ENCODE data around the gene IMPA2.

DNA sequence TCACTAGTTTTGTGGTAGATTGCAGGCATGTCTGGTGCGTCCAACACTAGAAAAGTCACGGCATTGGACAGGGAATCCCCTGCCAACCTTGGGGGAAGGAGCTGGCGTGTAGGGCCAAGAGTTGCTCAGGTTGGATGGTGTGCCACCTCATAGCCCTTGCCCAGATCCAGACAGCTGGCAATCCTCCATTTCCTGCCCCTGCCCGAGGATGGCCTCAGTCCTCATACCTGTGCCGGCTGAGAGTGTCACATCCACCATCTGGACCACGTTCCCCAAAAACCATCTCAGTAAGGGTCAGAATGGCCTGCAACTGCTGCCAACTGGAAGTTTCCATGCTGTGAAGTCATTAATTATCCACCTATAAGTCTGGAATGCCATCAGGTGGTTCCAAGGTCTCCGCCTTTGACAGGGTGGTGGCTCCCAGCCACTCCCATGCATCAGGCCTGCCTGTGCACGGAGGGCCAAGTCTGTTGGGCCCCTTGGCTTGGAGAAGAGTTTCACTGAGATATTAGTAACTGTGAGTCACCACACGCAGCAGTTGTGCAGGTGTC lies 55.0 kb downstream of the IMPA2 start:
- TF ChIP-seq, protein P1, sequence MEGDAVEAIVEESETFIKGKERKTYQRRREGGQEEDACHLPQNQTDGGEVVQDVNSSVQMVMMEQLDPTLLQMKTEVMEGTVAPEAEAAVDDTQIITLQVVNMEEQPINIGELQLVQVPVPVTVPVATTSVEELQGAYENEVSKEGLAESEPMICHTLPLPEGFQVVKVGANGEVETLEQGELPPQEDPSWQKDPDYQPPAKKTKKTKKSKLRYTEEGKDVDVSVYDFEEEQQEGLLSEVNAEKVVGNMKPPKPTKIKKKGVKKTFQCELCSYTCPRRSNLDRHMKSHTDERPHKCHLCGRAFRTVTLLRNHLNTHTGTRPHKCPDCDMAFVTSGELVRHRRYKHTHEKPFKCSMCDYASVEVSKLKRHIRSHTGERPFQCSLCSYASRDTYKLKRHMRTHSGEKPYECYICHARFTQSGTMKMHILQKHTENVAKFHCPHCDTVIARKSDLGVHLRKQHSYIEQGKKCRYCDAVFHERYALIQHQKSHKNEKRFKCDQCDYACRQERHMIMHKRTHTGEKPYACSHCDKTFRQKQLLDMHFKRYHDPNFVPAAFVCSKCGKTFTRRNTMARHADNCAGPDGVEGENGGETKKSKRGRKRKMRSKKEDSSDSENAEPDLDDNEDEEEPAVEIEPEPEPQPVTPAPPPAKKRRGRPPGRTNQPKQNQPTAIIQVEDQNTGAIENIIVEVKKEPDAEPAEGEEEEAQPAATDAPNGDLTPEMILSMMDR (IDR thresholded peaks at IDR 0.05) = no peak
- TF ChIP-seq POLR2A (IDR thresholded peaks at IDR 0.05) = no peak

Data from uterus (tissue), 2 donors.